GM18502 (cell line): ENCODE data around the gene NKD2.

Experiments
- ATAC-seq: cut with Tn5 transposase; IDR thresholded peaks from one replicate; pipeline ENCODE4 v1.9.1; 2021; ENCODE audit warnings: mild to moderate bottlenecking; ENCODE audit not compliant: unreplicated experiment, poor library complexity

NKD2 gene

DNA sequence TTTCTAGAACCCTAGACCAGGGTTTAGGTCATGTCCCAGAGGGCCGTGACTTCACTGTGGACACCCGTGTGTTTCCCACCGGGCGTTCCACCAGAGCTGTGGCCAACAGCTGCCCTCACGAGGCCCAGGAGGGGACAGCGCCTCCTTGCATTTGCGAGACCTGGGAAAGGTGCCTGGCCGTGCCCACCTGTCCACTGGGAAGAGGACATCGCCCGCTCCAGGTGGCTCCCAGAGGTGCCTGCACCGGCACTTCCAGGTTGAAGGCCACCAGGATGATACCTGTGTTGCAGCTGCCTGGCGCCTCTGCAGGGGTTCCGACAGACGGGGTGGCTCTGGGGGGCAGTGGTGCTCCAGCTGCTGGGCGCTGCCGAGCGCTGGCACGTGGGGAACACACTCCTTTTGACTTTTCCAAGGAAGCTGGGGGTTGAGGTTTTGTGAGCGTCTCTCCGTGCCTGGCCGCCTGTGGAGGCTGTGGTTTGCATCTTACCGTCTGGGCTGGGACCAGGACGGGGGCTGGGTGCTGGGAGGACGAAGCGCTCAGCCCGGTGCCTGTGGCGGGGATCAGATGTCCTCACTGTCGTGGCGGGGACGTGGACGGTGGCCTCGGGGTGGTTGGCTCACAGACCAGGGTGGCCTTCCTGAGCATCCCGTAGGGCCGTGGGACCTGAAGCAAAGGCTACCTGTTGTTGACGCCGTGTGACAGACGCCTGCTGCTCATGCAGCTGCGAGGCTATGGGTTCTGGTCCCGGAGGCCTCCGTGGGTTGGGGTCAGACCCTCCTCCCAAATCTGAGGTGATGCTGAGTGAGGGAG is 19.2 kb downstream of the NKD2 start:
- ATAC-seq, result no peak

- no peak for ATAC-seq
Observed at GRCh38 chr5:1028481-1029281, 20.1 kb downstream of the NKD2 start.

DNA sequence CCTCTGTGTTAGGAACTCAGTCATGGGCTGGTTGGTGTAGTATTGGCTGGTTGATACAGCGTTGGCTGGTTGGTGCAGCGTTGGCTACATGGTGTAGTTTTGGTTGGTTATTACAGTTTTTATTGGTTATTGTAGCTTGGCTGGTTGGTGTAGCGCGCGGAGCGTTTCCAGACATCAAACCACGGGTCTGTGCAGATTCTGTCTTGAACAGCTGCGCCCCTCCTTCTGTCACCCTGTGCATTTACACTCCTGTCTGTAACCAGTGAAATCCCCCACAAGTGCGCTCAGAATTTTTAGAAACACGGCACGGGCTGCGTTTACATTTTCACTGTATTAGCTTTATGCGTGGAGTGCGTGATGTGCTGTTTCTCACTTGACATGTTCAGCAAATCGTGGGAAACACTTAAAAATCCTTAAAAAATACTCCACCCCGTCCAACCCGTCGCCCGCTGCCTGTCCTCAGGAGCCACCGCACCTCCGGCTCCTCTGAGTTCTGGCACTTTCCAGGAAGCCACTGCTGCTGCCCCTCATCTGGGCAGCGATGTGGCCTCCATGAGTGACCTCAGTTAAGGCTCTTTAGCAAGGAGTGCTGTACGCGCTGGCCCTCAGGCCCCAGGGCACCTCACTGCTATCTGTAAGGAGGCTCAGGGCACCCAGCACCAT is 20.8 kb downstream of the NKD2 start:
- ATAC-seq, result no peak

DNA sequence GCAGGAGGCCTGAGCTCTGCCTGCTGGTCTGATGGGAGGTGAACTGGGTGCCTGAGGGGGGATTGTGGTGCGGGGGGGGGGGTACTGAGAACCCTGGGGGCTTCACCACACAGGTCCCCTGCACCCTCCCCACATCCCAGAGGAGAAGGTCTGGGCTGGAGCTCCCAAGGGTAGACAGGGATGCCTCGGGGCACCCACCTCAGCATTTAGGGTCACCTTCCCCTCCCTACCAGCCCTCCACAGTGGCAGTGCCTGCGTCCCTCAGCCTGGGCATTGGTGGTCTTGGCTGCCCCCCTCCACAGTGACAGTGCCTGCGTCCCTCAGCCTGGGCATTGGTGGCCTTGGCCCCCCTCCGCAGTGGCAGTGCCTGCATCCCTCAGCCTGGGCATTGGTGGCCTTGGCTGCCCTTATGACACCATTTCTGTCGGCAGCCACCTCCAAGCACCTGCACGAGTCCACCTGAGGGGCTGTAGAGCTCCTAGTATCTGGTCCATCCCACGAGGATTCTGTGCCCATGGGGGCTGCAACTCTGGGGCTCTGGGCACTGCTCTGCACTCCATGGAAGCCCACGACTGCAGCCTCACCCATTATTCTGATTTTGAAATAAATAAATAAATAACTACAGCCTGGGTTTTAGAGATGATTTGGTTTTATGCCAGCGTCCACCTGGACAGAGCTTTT is 21.5 kb downstream of the NKD2 start:
- no peak for ATAC-seq

DNA sequence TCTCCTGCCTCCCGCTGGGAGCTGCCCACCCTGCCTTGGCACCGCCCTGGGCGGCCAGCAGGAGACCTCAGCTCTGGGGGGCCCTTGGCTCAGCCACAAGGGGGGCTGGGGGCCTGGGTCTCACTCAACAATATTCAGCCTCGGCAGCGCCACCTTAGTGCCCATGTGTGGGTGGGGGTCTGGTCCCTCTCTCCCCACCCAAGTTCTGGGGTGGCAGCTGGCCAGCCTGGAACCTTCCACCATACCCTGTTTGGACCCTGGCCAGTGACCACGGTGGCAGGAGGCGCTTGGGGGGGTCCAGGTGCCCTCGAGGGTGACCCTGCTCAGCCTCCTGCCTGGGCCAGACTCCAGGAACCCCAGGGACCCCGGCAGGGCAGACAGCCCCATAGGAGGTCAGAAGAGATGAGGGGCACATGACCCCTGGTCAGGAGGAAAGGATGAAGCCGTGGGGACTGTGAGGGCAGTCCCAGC is 22.2 kb downstream of the NKD2 start:
- no peak for ATAC-seq

DNA sequence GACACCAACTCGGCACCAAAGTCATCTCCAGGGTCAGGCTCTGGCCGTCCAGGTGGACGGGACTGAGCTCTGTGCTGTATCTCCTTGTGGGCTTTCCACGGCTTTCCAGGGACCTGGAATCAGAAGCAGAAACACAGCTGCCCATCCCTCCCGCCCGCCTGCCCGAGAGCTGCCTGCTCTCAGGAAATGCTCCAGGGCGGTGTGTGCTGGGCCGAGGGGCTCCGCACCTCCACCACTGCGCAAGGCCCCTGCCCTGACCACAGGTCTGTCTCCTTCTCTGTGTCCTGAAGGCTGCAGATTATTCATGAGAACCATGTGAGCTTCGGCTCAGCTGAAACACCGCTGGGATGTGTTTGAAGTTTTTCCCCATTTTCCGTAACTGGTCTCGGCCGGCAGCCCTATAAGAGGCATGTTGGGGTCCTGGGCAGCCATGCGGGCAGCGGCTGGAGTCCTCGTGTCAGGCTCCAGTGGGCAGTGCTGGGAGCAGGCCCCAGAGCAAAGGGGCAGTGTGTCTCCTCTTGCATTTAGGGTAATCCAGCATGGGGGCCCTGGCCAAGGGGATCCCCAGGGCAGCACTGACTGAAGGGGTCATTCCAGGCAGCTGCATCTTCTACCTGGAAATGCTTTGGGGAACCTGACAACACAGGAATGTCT is 22.8 kb downstream of the NKD2 start:
- ATAC-seq, result no peak

DNA sequence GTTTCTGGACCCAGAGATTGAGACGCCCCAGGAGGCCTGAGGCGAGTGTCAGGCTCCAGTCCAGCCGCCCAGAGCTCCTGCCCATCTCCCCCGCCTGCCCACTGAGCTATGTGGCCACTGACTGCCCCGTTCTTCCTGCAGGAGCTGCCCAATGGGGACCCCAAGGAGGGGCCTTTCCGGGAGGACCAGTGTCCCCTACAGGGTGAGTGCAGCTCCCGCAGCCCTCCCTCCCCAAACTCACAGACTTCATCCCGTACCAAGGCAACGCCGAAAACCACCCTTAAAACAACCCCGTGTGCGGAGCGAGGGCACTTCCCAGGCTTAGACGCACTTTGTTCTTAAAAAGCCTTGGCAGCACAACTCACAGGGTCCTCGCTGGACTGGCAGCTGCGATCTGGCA is 23.4 kb downstream of the NKD2 start:
- ATAC-seq, result no peak

- ATAC-seq, result no peak
Observed at GRCh38 chr5:1032551-1033027, 24.0 kb downstream of the NKD2 start.

GRCh38 chr5:1033178-1033577 is 24.6 kb downstream of the NKD2 start:
- ATAC-seq, result no peak

GRCh38 chr5:1033606-1034420 is 25.2 kb downstream of the NKD2 start:
- ATAC-seq, result no peak

GRCh38 chr5:1034421-1034905 is 25.9 kb downstream of the NKD2 start:
- no peak for ATAC-seq

GRCh38 chr5:1034986-1035385 is 26.4 kb downstream of the NKD2 start:
- no peak for ATAC-seq

DNA sequence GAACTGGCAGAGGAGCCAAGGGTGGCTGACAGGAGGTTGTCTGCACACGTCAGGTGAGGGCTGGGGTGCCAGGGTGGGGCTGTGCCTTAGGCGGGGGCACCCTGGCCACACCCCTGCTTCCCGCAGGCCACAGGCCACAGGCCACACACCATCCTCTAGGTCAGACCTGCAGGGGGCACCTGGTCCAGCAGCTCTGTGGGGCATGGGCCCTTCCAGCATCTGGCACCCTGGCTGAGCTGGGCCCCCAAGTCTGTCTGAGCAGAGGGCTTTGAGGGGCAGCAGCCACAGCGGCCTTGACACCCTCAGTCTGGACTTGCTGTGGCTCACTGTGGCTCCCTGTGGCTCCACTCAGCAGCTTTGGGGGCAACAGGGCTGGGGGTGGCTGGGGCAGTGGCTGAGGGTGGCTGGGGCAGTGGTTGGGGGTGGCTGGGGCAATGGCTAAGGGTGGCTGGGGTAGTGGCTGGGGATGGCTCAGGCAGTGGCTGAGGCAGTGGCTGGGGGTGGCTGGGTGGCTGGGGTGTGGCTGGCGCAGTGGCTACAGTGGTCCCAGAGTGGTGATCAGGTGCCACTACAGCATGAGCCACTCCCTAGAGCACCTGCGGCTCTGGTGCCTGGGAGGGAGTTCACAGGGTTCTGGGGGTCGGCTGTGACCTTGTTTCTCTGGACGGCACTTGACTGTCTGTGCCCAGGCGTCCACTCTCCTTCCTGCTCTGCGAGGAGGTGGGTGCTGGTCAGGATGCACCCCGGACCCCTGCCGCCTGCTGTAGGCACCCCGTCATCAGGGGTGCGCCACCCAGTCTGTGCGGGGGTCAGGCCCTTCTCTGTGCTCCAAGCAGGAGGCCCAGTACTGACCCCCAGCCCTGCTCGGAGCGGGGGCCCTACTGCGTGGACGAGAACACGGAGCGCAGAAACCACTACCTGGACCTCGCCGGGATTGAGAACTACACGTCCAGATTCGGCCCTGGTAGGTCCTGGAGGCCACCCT is 27.1 kb downstream of the NKD2 start:
- no peak for ATAC-seq

DNA sequence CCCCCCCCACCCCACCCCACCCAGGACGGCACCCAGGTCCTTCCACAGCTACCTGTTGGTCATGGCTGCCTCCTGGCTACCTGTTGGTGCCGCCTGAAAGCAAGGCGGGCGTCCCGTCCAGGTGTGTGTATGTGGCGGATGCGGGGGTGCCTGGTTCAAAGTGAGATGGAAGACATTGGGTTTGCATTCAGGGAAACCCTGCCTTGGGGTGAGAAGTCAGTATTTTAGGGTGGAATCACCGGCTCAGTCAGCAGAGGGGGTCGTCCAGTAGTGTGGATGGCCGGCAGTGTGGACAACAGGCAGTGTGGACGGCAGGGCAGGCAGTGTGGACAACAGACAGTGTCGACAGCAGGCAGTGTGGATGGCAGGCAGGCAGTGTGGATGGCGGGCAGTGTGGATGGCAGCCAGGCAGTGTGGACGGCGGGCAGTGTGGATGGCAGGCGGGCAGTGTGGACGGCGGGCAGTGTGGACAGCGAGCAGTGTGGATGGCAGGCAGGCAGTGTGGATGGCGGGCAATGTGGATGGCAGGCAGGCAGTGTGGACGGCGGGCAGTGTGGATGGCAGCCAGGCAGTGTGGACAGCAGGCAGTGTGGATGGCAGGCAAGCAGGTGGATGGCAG is 28.0 kb downstream of the NKD2 start:
- ATAC-seq, result no peak

GRCh38 chr5:1037123-1037670 is 28.6 kb downstream of the NKD2 start:
- ATAC-seq, result no peak

DNA sequence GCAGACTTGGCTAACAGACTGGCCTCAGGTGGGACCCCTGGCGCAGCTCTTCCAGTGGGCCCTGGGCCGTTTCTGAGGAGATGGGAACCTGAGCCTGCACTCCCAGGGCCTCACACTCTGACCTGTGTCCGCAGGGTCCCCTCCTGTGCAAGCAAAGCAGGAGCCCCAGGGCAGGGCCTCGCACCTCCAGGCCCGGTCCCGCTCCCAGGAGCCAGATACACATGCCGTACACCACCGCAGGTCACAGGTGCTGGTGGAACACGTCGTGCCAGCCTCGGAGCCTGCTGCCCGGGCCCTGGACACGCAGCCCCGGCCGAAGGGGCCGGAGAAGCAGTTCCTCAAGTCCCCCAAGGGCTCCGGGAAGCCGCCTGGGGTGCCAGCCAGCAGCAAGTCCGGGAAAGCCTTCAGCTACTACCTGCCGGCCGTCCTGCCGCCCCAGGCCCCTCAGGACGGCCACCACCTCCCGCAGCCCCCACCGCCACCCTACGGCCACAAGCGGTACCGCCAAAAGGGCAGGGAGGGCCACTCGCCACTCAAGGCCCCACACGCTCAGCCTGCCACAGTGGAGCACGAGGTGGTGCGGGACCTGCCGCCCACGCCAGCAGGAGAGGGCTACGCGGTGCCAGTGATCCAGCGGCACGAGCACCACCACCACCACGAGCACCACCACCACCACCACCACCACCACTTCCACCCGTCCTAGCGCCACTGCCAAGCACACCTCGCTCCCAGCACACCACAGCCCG is 29.2 kb downstream of the NKD2 start:
- ATAC-seq, result no peak
